B cell (primary cell): ENCODE results near the gene MOGAT2. TPM values are rescaled to one million over a fixed set of nuclear protein-coding genes. Genes with fewer than 3 reads are reported as not detected.

ENCODE experiments used
- ATAC-seq: fragments of 200-7000 bp; cut with Tn5 transposase; one replicate; pipeline ENCODE4 v1.10.0; 2021; ENCODE audit warnings: low read depth, mild to moderate bottlenecking, moderate number of reproducible peaks, moderate library complexity
- CTCF ChIA-PET: fragments of 350-600 bp; sonication (Branson Sonifier 250); formaldehyde crosslinking; loops from one replicate; lab custom pipeline; 2021; ENCODE audit warnings: antibody characterized with exemption, inconsistent platforms; lab: Charles Lee
- POLR2A ChIA-PET: fragments of 350-600 bp; sonication (Branson Sonifier 250); formaldehyde crosslinking; loops from one replicate; lab custom pipeline; 2021; ENCODE audit warnings: antibody characterized with exemption; lab: Charles Lee
- DNase-seq: peaks from one replicate; pipeline ENCODE4 v3.0.0; 2013
- H2AFZ ChIP-seq: 2 replicates; pipeline ENCODE4 v1.6.1; 2012; ENCODE audit warnings: mild to moderate bottlenecking, low read depth, low read length; ENCODE audit not compliant: insufficient read depth, poor library complexity, severe bottlenecking
- H3K27ac ChIP-seq, 2 donors: 1 replicate in 1 of 2; 2 replicates in 1 of 2; pipeline ENCODE4 v1.5.1; 2012 to 2013; ENCODE audit warnings: low read length in 2 of 2, mild to moderate bottlenecking in 2 of 2, moderate library complexity in 1 of 2
- H3K27me3 ChIP-seq, 4 experiments: fragments of 200-600 bp in 1 of 4; sonication (generic) in 1 of 4; replicated peaks in 1 of 4; 1 replicate in 2 of 4; 2 replicates in 2 of 4; pipeline versions ENCODE4 v1.6.1 to v1.7.0; 2013 to 2016; ENCODE audit warnings: low read length in 3 of 4, mild to moderate bottlenecking in 2 of 4, mixed read lengths in 1 of 4, moderate library complexity in 1 of 4; ENCODE audit not compliant: insufficient read depth in 4 of 4, control insufficient read depth in 3 of 4; ENCODE audit errors: control extremely low read depth in 1 of 4
- H3K36me3 ChIP-seq, 2 experiments: replicated peaks in 1 of 2; 1 replicate in 1 of 2; 2 replicates in 1 of 2; pipeline versions ENCODE4 v1.6.1 to v1.7.1; 2013; ENCODE audit warnings: low read length in 1 of 2; ENCODE audit not compliant: insufficient read depth in 2 of 2, control insufficient read depth in 1 of 2; ENCODE audit errors: control extremely low read depth in 1 of 2, extremely low read depth in 1 of 2
- H3K4me1 ChIP-seq, 2 donors: fragments of 200-600 bp in 1 of 2; sonication (generic) in 1 of 2; 1 replicate in 1 of 2; 2 replicates in 1 of 2; pipeline versions ENCODE4 v1.5.1 to v1.6.1; 2013 to 2017; ENCODE audit warnings: low read length in 2 of 2; ENCODE audit not compliant: control insufficient read depth in 2 of 2, insufficient read depth in 2 of 2
- H3K4me2 ChIP-seq: replicated peaks from 2 replicates; pipeline ENCODE3; 2012; ENCODE audit warnings: mild to moderate bottlenecking, low read depth, low read length; ENCODE audit not compliant: poor library complexity, severe bottlenecking
- H3K4me3 ChIP-seq, 5 experiments: fragments of 200-600 bp in 1 of 5; sonication (generic) in 1 of 5; 1 replicate in 3 of 5; 2 replicates in 2 of 5; pipeline versions ENCODE4 v1.5.1 to v1.7.0; 2011 to 2016; ENCODE audit warnings: low read length in 4 of 5, mild to moderate bottlenecking in 4 of 5, low read depth in 2 of 5, control low read depth in 1 of 5, moderate library complexity in 1 of 5; ENCODE audit not compliant: insufficient read depth in 1 of 5; ENCODE audit errors: control extremely low read depth in 1 of 5, extremely low read depth in 1 of 5
- H3K79me2 ChIP-seq: fragments of 200-600 bp; sonication (generic); one replicate; pipeline ENCODE4 v1.6.0; 2016; ENCODE audit warnings: low read length; ENCODE audit not compliant: control insufficient read depth, insufficient read depth
- H3K9ac ChIP-seq: fragments of 200-600 bp; sonication (generic); 2 replicates; pipeline ENCODE4 v1.6.1; 2017; ENCODE audit warnings: mild to moderate bottlenecking, low read length, moderate library complexity
- H3K9me3 ChIP-seq, 3 donors: one replicate each; pipeline versions ENCODE4 v1.6.1 to v1.7.1; 2013; ENCODE audit warnings: low read length in 2 of 3; ENCODE audit not compliant: control insufficient read depth in 2 of 3, insufficient read depth in 1 of 3; ENCODE audit errors: control extremely low read depth in 1 of 3
- H4K20me1 ChIP-seq: 2 replicates; pipeline ENCODE4 v1.6.0; 2012; ENCODE audit warnings: mild to moderate bottlenecking, low read length; ENCODE audit not compliant: insufficient read depth, control insufficient read depth, poor library complexity, severe bottlenecking
- H3K27ac Mint-ChIP-seq: one replicate; pipeline ENCODE4 v1.8.0; 2021; ENCODE audit warnings: mixed read lengths
- H3K27me3 Mint-ChIP-seq: one replicate; pipeline ENCODE4 v1.8.0; 2021; ENCODE audit warnings: mixed read lengths
- H3K4me1 Mint-ChIP-seq: one replicate; pipeline ENCODE4 v1.8.0; 2021; ENCODE audit warnings: mixed read lengths
- H3K4me3 Mint-ChIP-seq: one replicate; pipeline ENCODE4 v1.8.0; 2021; ENCODE audit warnings: mixed read lengths
- H3K9me3 Mint-ChIP-seq: one replicate; pipeline ENCODE4 v1.8.0; 2022; ENCODE audit warnings: mixed read lengths; ENCODE audit not compliant: insufficient read depth
- CTCF ChIP-seq: fragments of 200-600 bp; IDR thresholded peaks from one replicate; pipeline ENCODE4 v1.8.0; 2022; ENCODE audit warnings: antibody characterized with exemption, mild to moderate bottlenecking
- EZH2 ChIP-seq: IDR thresholded peaks from 2 replicates; pipeline ENCODE4 v1.6.1; 2012; ENCODE audit warnings: borderline replicate concordance, low read depth, mild to moderate bottlenecking, moderate library complexity, low read length; ENCODE audit not compliant: insufficient read depth, poor library complexity, severe bottlenecking
- WGBS: methylation state at CpG from one replicate; pipeline ENCODE4 v1.1.5; 2013; ENCODE audit warnings: missing lambda C conversion rate; ENCODE audit not compliant: insufficient coverage; 5-methylcytosine and 5-hydroxymethylcytosine counted together
- intact Hi-C: fragments of 100-400 bp; cut with micrococcal nuclease; formaldehyde crosslinking; loops from one replicate; pipeline ENCODE4 v1.10.0; 2022
- polyA plus RNA-seq: library from polyadenylated mRNA; depleted of rRNA; stranded (reverse); fragments of >200 nt; gene quantifications from 2 replicates; pipeline ENCODE4 v1.2.3, GENCODE V29; 2012
- total RNA-seq, 2 donors: library from RNA; stranded (reverse); fragments of 120-200 nt in 1 of 2; gene quantifications; 1 replicate in 1 of 2; 2 replicates in 1 of 2; pipeline versions ENCODE4 v1.2.3 to v1.2.4, GENCODE V29; 2013 to 2022

The MOGAT2 gene
- total and polyA plus RNA-seq, 2 donors (not counting 1 experiment from before 2014, with no cell fraction given): not detected

- Histone ChIP-seq H3K9me3 (no peaks in the 10 kb centered on the region), H3K4me1 (no peaks in the 10 kb centered on the region), H3K9ac (no peak overlapping the region), H3K27ac (no peak overlapping the region), H3K36me3 (no peaks in the 10 kb centered on the region), H3K4me2 (no peak overlapping the region), H3K27me3 (no peaks in the 10 kb centered on the region), H3K79me2 (no peaks in the 10 kb centered on the region), H4K20me1 (no peaks in the 10 kb centered on the region), H3K4me3 (no peak overlapping the region), H2AFZ (no peak overlapping the region)
- intact Hi-C loops: no loop called here
- ChIA-PET CTCF (interaction anchor here (0.6 to 1.0 kb wide), 2 partner anchors 354 to 376 kb away, joined by 3 read pairs; no protein-coding TSS in a partner anchor), POLR2A (no interaction called here)
- H3K27ac Mint-ChIP-seq: no peak overlapping the region
- DNase-seq: no peak
- 89% methylated on average over 1 of the region's 4 CpGs for WGBS
- H3K4me3 Mint-ChIP-seq: no peak overlapping the region
- no peaks in the 10 kb centered on the region for H3K27me3 Mint-ChIP-seq
- H3K9me3 Mint-ChIP-seq: no peaks in the 10 kb centered on the region
- no peaks in the 10 kb centered on the region for H3K4me1 Mint-ChIP-seq
- ATAC-seq: no peak
- no peak for TF ChIP-seq CTCF
- TF ChIP-seq EZH2: no peak
Measured at GRCh38 chr11:75759832-75760231, 42.2 kb downstream of the MOGAT2 start.

- Histone ChIP-seq H3K79me2 (no peaks in the 10 kb centered on the region), H3K4me2 (no peak overlapping the region), H3K9ac (no peak overlapping the region), H3K27ac (no peak overlapping the region), H2AFZ (no peak overlapping the region), H3K9me3 (no peaks in the 10 kb centered on the region), H3K36me3 (no peaks in the 10 kb centered on the region), H3K4me3 (no peak overlapping the region), H4K20me1 (no peaks in the 10 kb centered on the region), H3K4me1 (no peaks in the 10 kb centered on the region), H3K27me3 (no peaks in the 10 kb centered on the region)
- no peak overlapping the region for H3K27ac Mint-ChIP-seq
- intact Hi-C loops: no loop called here
- DNase-seq (no peak), ATAC-seq (no peak)
- CTCF ChIA-PET: interaction anchor here (0.6 to 1.0 kb wide), 2 partner anchors 354 to 376 kb away, joined by 3 read pairs; no protein-coding TSS in a partner anchor
- H3K4me1 Mint-ChIP-seq: no peaks in the 10 kb centered on the region
- H3K9me3 Mint-ChIP-seq: no peaks in the 10 kb centered on the region
- TF ChIP-seq CTCF: no peak
- POLR2A ChIA-PET: no interaction called here
- H3K27me3 Mint-ChIP-seq: no peaks in the 10 kb centered on the region
- no peak overlapping the region for H3K4me3 Mint-ChIP-seq
Measured at GRCh38 chr11:75760243-75760642, 42.6 kb downstream of the MOGAT2 start.
